ENCODE measurements around the gene ACSL6. TPM values are rescaled to one million over a fixed set of nuclear protein-coding genes. Genes with fewer than 3 reads are reported as not detected.

Gene ACSL6
- total RNA-seq, 1 donor from 2014 or later, result 0.35 TPM

DNA sequence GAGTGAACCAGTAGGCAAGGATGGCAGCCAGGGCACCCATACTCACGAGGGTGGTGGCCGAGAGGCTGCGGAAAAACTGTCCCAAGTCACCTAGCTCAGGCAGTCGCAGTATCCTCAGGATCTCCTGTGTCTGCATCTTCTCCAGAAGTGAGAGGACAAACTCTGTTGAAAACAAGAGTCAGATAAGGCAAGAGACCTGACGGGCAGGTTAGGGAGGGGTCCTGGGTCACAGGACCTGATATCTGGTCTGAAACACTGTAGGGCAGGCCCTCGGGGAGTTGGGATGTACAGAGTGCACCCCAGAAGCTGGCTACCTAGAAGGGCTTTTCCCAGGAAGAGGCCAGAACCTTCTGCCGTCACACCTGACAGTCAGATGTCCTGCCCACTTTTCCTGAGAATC, 17.4 kb downstream of the ACSL6 start:
- TF ChIP-seq CTCF (conservative IDR thresholded peaks at IDR 0.05; ENCODE audit: low read depth, low read length), result no peak
- no peak for DNase-seq (ENCODE audit: low read depth)
- H3K4me3 ChIP-seq (ENCODE audit: low read depth, low read length), result no peak overlapping the region

DNA sequence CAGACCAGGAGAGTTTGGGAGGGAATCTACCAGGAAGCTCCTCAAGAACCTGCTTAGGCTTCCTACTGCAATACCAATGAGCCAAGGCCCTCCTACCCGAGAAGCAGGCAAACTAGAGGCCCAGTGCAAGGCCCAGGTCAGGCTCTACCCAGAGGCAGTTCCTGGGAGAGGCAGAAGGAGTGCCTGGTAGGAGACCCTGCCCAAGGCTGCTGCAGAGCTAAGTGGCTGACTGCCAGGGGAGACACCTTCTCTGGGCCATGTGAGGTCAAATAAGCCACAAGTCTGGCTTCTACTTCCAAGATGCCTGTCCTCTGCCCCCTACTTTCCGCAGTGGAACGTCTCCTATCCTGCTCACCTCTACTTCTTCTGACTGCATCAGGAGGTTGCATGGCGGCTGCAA, 17.8 kb downstream of the ACSL6 start:
- DNase-seq (ENCODE audit: low read depth), result no peak
- H3K4me3 ChIP-seq (ENCODE audit: low read depth, low read length), result no peak overlapping the region
- TF ChIP-seq CTCF (conservative IDR thresholded peaks at IDR 0.05; ENCODE audit: low read depth, low read length), result no peak

GRCh38 chr5:131992370-131992769, 19.1 kb downstream of the ACSL6 start:
- no peak for DNase-seq (ENCODE audit: low read depth)
- TF ChIP-seq CTCF (conservative IDR thresholded peaks at IDR 0.05; ENCODE audit: low read depth, low read length), result no peak
- no peak overlapping the region for H3K4me3 ChIP-seq (ENCODE audit: low read depth, low read length)

- TF ChIP-seq CTCF (conservative IDR thresholded peaks at IDR 0.05; ENCODE audit: low read depth, low read length), result no peak
- DNase-seq (ENCODE audit: low read depth), result no peak
- H3K4me3 ChIP-seq (ENCODE audit: low read depth, low read length), result no peak overlapping the region
Observed at GRCh38 chr5:131991593-131992324, 19.7 kb downstream of the ACSL6 start.

DNA sequence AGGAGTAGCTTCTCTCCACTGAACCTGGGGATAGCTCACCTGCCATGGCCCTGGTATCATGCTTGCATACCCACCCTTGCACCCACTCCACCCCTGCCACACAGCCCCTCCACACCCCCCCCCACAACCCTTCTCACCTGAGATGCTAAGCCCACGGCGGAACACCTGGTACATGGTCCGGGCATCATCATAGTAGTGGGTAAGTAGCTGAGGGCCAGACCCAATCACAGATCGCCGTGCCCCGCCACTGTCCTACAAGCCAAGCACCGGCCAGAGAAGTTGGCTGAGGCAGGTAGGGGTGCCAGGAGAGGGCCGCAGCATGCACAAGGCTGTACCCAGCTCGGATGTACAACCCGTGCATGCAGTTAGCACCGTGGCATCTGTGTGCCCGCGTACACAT, 20.7 kb downstream of the ACSL6 start:
- DNase-seq (ENCODE audit: low read depth), result no peak
- no peak for TF ChIP-seq CTCF (conservative IDR thresholded peaks at IDR 0.05; ENCODE audit: low read depth, low read length)
- H3K4me3 ChIP-seq (ENCODE audit: low read depth, low read length), result no peak overlapping the region

DNA sequence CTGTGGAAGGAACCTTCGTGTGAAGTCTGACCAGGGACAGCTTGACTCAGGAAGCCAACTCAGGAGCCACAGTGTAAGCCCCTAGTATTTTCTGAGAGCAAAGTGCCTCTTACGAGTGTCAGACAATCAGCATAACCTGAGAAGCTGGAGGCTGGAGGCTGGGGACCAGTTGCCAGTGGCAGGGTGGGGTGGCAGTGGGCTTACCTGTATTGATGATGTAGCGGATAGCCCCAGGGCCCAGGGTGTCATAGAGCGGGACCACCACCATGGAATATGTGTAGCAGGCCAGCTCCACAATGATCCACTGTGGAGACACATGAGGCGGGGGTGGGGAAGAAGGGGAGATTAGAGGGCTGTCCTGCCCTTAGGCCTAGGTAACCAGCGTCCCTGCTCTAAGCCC, 22.9 kb downstream of the ACSL6 start:
- no peak for TF ChIP-seq CTCF (conservative IDR thresholded peaks at IDR 0.05; ENCODE audit: low read depth, low read length)
- no peak for DNase-seq (ENCODE audit: low read depth)
- no peak overlapping the region for H3K4me3 ChIP-seq (ENCODE audit: low read depth, low read length)

- TF ChIP-seq CTCF (conservative IDR thresholded peaks at IDR 0.05; ENCODE audit: low read depth, low read length), result no peak
- DNase-seq (ENCODE audit: low read depth), result no peak
- H3K4me3 ChIP-seq (ENCODE audit: low read depth, low read length), result no peak overlapping the region
Observed at GRCh38 chr5:131987251-131987650, 24.2 kb downstream of the ACSL6 start.
